A673 (cell line): ENCODE results near the gene NACC2. TPM values are rescaled to one million over a fixed set of nuclear protein-coding genes. Genes with fewer than 3 reads are reported as not detected.

Source experiments
- BruUV-seq: library from RNA; stranded (reverse); fragments of 400-500 nt; replicated peaks from 2 replicates; lab custom pipeline; 2021; lab: Mats Ljungman, UMichigan
- CTCF ChIA-PET: fragments of 300-600 bp; sonication (Branson Sonifier 250); formaldehyde crosslinking; loops from one replicate; lab custom pipeline; 2022; ENCODE audit warnings: antibody characterized with exemption; lab: Charles Lee
- POLR2A ChIA-PET: fragments of 300-600 bp; sonication (Branson Sonifier 250); formaldehyde crosslinking; loops from one replicate; lab custom pipeline; 2022; ENCODE audit warnings: antibody characterized with exemption; ENCODE audit not compliant: low non-redundant PET; lab: Charles Lee
- DNase-seq: peaks from one replicate; pipeline ENCODE4 v3.0.0-alpha.2; 2015; ENCODE audit warnings: low spot score
- H3K27ac ChIP-seq: fragments of 200-600 bp; sonication (generic); 2 replicates; pipeline ENCODE4 v1.5.1; 2016; ENCODE audit warnings: mixed run types, low read depth, mild to moderate bottlenecking, mixed read lengths, antibody characterized with exemption, low read length; ENCODE audit not compliant: poor library complexity, severe bottlenecking
- H3K27me3 ChIP-seq: fragments of 200-600 bp; sonication (generic); replicated peaks from 2 replicates; pipeline ENCODE4 v1.6.1; 2017; ENCODE audit warnings: mixed run types, low read depth, mild to moderate bottlenecking, mixed read lengths, antibody characterized with exemption, low read length; ENCODE audit not compliant: insufficient read depth, poor library complexity
- H3K36me3 ChIP-seq: fragments of 200-600 bp; sonication (generic); 2 replicates; pipeline ENCODE4 v1.6.1; 2016; ENCODE audit warnings: mixed run types, mild to moderate bottlenecking, mixed read lengths, antibody characterized with exemption, low read length; ENCODE audit not compliant: insufficient read depth, poor library complexity, severe bottlenecking
- H3K4me1 ChIP-seq: fragments of 200-600 bp; sonication (generic); 2 replicates; pipeline ENCODE4 v1.6.1; 2017; ENCODE audit warnings: mixed run types, mild to moderate bottlenecking, mixed read lengths, antibody characterized with exemption, low read length; ENCODE audit not compliant: insufficient read depth, poor library complexity, severe bottlenecking
- H3K4me3 ChIP-seq: fragments of 200-600 bp; sonication (generic); 2 replicates; pipeline ENCODE4 v1.5.1; 2016; ENCODE audit warnings: low read depth, mixed run types, mild to moderate bottlenecking, mixed read lengths, low read length; ENCODE audit not compliant: poor library complexity, severe bottlenecking
- H3K9me3 ChIP-seq: fragments of 200-600 bp; sonication (generic); 2 replicates; pipeline ENCODE4 v1.6.1; 2016; ENCODE audit warnings: mixed run types, low read depth, mild to moderate bottlenecking, mixed read lengths, antibody characterized with exemption, low read length; ENCODE audit not compliant: poor library complexity, severe bottlenecking
- EZH2 ChIP-seq: fragments of 200-600 bp; sonication (generic); IDR thresholded peaks from 2 replicates; pipeline ENCODE4 v1.6.1; 2017; ENCODE audit warnings: borderline replicate concordance, low read depth, mild to moderate bottlenecking, mixed read lengths, antibody characterized with exemption, low read length; ENCODE audit not compliant: poor library complexity, severe bottlenecking
- intact Hi-C: fragments of 100-400 bp; cut with micrococcal nuclease; formaldehyde crosslinking; loops from one replicate; pipeline ENCODE4 v1.10.0; 2022; ENCODE audit not compliant: unreplicated experiment
- total RNA-seq: library from RNA; stranded (reverse); gene quantifications from 2 replicates; pipeline ENCODE4 v1.2.3, GENCODE V29; 2021
- TF ChIP-seq, protein P1 (sequence below): fragments of 300-800, 200-600 bp; sonication (generic); conservative IDR thresholded peaks from 2 replicates; pipeline ENCODE4 v1.5.1; 2017; ENCODE audit warnings: low read depth, mild to moderate bottlenecking, antibody characterized with exemption, low read length, moderate library complexity, mixed read lengths

NACC2 gene
- total RNA-seq, 1 experiment from 2014 or later: 19.5 TPM

DNA sequence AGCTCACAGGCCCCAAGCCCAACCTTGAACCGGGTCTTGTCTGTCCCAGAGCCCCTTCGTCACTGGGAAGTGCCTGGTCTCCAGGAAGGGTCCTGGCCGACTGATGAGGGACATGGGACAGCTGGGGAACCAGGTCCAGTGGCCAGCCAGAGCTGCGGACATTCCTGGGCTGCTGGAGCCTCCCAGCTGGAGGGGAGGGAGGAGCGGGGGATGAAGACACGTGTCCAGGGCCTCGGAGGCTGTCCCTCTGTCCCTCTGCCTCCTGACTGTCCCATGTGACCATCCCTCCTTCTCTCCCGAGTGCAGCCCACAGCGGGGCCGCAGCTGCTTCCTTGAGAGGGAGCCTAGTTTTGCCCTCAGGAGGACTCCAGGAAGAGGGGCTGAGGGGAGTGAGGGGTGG lies 92.2 kb downstream of the NACC2 start:
- intact Hi-C loops: no loop called here
- CTCF ChIA-PET: no interaction called here
- POLR2A ChIA-PET: no interaction called here
- Histone ChIP-seq H3K27me3 (no peaks in the 10 kb centered on the region), H3K27ac (no peak overlapping the region), H3K4me3 (no peak overlapping the region), H3K9me3 (no peaks in the 10 kb centered on the region), H3K4me1 (no peaks in the 10 kb centered on the region), H3K36me3 (no peaks in the 10 kb centered on the region)
- no TSS peak for BruUV-seq
- no peak for DNase-seq
- TF ChIP-seq, protein P1, sequence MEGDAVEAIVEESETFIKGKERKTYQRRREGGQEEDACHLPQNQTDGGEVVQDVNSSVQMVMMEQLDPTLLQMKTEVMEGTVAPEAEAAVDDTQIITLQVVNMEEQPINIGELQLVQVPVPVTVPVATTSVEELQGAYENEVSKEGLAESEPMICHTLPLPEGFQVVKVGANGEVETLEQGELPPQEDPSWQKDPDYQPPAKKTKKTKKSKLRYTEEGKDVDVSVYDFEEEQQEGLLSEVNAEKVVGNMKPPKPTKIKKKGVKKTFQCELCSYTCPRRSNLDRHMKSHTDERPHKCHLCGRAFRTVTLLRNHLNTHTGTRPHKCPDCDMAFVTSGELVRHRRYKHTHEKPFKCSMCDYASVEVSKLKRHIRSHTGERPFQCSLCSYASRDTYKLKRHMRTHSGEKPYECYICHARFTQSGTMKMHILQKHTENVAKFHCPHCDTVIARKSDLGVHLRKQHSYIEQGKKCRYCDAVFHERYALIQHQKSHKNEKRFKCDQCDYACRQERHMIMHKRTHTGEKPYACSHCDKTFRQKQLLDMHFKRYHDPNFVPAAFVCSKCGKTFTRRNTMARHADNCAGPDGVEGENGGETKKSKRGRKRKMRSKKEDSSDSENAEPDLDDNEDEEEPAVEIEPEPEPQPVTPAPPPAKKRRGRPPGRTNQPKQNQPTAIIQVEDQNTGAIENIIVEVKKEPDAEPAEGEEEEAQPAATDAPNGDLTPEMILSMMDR: no peak
- no peak for TF ChIP-seq EZH2

DNA sequence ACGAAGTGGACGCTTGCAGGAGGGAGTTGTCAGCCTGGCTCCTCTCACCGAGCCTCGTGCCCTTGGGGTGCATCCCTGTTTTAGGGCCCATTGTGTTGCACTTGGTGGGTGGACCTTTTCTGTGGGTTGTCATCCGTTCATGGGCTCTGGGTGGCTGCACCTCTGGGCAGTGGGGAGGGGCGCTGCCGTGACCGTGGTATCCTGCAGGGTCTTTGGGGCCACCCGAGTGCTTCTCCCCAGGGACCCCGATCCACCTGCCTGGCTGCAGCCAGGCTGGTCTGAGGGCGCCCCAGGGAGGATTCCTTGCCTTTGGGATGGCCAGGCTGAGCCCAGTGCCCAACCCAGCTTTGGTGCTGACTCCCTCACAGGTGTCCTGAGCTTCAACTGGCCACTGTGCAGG lies 92.9 kb downstream of the NACC2 start:
- CTCF ChIA-PET: no interaction called here
- Histone ChIP-seq H3K4me3 (no peak overlapping the region), H3K4me1 (no peaks in the 10 kb centered on the region), H3K9me3 (no peaks in the 10 kb centered on the region), H3K36me3 (no peaks in the 10 kb centered on the region), H3K27ac (no peak overlapping the region), H3K27me3 (no peaks in the 10 kb centered on the region)
- POLR2A ChIA-PET: no interaction called here
- no peak for DNase-seq
- BruUV-seq: no TSS peak
- no peak for TF ChIP-seq EZH2
- TF ChIP-seq, protein P1: no peak
- intact Hi-C loops: no loop called here

DNA sequence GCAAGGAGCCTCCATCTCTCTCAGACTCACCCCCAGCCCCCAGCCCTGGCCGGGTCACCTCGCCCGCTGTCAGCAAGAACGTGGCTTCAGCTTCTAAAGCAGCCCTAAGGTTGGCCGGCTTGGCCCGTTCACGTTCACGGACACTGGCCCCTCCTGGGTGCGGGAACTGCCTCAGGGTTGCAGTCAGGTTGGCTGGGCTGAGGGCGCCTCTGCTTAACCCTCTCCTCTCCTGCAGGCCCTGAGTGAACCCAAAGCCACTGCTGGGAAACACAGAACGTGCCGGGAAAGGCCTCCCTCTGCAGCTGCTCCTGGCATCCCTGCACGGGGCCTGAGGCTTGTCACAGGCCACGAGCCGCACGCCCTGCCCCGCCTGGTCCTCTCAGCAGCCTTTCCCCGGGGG lies 93.9 kb downstream of the NACC2 start:
- H3K4me3 ChIP-seq: no peak overlapping the region
- H3K4me1 ChIP-seq: no peaks in the 10 kb centered on the region
- H3K27me3 ChIP-seq: no peaks in the 10 kb centered on the region
- ChIA-PET POLR2A (no interaction called here), CTCF (no interaction called here)
- no peak overlapping the region for H3K27ac ChIP-seq
- DNase-seq: no peak
- H3K9me3 ChIP-seq: no peaks in the 10 kb centered on the region
- no peaks in the 10 kb centered on the region for H3K36me3 ChIP-seq
- intact Hi-C loops: no loop called here
- no peak for TF ChIP-seq EZH2
- TF ChIP-seq, protein P1: no peak
- BruUV-seq: no TSS peak
